T-helper 1 cell treated with Interleukin-12 subunit alpha and Interleukin-12 subunit beta and Interleukin-4 antibody, amounts not matched to agents 30 ng/mL and 1 ng/mL, for 36 hours (primary cell): ENCODE measurements around the gene AKAP1. TPM values are rescaled to one million over a fixed set of nuclear protein-coding genes. Genes with fewer than 3 reads are reported as not detected.

Experiments used
- intact Hi-C: fragments of 100-400 bp; cut with micrococcal nuclease; formaldehyde crosslinking; loops from one replicate; pipeline ENCODE4 v1.15.1; 2024
- total RNA-seq: library from RNA; stranded (reverse); gene quantifications from 2 replicates; pipeline ENCODE4 v1.2.3, GENCODE V29; 2022

The AKAP1 gene
- total RNA-seq, 1 donor from 2014 or later: 28.1 TPM

DNA sequence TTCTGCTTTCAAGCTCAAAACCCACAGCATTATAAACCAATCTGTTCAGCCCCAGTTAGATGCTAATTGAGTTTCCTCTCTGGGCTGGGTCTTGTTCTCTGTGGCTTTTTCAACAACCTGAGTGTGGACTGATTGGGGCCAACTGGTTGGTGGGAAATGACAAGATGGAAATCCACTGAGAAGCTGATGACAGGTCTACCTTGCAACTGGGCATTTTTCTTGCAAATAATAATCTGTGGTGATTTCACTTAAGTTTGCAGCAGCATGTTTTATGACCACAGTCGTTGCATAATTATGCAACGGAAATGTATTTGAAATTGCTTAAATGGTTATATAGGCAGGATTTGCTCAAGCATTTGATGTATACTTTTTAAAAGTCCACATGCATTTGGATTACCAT lies 69.9 kb downstream of the AKAP1 start:
- intact Hi-C loops: no loop called here

DNA sequence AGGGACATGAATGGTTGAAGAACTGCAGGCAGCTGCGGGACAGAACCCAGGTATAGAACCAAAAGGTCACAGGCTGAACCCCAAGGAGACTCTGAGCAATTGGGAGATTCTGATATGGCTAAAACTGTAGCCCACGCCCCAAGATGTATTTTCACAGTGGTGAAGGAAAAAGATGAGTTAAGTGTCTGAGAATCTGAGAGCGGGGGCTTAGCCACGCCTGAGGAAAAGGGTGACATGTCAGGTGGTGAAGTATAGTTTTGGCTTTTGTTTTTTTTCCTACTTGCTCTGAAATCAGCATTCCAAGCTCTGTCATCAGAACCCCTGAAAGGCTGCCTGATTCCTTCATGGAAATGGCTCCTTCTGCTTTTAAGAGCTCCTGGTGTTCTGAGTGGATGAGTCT lies 73.3 kb downstream of the AKAP1 start:
- intact Hi-C loops: no loop called here

DNA sequence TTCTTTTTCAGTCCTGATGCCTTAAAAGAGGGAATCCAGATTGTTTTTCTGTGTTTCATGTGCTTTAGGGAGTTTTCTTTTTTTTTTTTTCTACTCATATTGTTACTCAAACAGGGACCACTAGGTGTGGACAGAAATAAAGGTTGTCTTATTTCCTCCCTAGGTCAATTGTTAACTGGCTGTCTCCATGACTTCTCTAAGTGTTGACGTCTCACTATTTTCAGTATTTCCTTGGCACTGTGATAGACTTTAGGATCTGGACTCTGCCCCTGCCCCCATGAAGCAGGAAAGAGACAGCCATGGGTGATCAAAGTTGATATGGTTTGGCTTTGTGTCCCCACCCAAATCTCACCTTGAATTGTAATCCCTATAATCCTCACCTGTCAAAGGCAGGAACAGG lies 73.7 kb downstream of the AKAP1 start:
- intact Hi-C loops: no loop called here

DNA sequence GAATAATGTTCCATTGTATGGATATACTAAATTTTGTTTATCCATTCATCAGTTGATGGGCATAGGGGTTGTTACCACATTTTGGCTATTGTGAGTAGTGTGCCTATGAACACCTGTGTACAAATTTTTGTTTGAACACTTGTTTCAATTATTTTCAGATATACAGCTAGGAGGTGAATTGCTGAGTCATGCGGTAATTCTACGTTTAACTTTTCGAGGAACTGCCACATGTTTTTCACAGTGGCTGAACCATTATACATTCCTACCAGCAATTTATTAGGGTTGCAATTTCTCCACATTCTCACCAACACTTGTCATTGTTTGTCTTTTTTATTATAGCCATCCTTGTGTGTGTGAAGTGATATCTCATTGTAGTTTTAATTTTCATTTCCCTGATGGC lies 75.6 kb downstream of the AKAP1 start:
- intact Hi-C loops: no loop called here

DNA sequence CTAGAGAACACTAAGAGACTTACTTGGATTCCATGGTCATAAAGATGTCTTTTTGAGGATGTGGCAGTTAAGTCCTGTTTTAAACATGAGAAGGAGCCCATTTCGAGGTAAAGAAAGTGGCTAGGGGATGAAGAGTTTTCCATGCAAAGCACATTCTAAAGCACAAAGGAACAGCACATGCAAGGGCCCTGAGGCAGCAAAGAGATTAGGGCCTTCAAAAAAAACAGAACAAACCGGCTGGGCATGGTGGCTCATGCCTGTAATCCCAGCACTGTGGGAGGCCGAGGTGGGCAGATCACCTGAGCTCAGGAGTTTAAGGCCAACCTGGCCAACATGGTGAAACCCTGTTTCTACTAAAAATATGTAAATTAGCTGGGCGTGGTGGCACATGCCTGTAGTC lies 79.8 kb downstream of the AKAP1 start:
- intact Hi-C loops: no loop called here

DNA sequence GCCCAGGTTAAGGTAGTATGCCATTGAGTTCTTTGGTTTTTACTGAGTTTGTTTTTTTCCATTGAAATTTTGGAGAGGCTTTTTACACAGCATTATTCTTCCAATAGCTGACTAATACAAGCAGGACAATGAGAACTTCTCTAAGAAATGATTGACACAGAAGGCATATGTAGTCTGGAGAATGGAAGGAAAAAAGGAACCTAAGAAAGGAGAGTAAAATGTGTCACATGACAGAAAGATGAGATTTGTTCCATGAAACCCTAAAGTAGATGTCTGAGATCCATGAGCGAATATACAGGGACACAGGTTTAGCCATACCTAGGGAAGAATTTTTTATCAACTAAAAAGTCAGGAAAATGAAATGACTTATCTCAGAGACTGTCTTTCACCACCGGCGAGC lies 80.7 kb downstream of the AKAP1 start:
- intact Hi-C loops: no loop called here

DNA sequence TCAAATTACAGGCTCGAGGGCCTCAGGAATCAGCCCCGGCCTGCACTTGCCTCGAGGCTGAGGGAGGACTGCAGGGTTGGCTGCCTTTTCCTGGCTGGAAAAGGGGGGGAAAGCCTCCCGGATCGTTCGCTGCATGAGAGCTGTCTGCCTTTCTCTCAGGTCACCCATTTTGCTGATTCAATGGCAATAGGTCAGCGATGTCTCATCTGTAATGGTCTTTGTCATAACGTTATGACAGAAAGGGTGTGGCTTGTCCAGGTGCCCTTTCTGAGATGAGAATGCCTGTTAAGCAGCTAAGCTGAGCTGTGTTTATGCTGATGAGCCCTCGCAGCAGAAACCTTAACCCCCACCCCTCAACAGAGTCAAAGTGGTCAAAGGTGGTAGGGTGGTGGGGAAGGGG lies 81.8 kb downstream of the AKAP1 start:
- intact Hi-C loops: no loop called here

DNA sequence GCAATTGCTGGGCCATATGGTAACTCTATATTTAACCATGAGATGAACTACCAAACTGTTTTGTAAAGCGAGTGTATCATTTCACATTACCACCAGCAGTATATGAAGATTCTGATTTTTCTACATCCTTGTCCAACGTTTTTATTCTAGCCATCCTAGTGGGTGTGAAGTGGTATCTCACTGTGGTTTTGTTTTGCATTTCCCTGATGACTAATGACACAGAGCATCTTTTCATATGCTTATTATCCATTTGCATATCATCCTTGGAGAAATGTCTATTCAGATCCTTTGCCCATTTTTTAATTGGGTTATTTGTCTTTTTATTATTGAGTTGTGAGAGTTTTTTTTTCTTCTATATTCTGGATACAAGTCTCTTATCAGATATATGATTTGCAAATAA lies 83.6 kb downstream of the AKAP1 start:
- intact Hi-C loops: no loop called here

DNA sequence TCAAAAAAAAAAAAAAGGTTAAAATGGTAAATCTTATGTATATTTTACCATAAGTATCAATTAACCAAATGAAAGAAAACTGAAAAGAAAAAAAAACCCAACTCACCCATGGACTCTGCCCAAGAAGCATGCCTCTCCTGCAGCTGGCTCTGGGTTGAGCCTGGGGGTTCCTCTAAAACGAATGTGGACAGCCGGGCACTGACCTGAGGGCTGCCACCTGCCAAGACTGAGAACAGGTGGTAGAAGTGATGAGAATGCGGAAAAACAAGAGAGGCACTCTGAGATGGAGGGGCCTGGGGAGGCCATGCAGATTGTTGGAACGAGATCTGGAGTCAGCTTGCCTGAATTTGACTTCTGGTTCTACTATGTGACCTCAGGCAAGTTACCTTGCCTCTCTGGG lies 85.8 kb downstream of the AKAP1 start:
- intact Hi-C loops: no loop called here

Other genes with a start within 250 kb of the AKAP1 start
- 132 and 136 TPM in 2 replicates for gene TRIM25, start 171.2 kb upstream of the AKAP1 start, total RNA-seq
- gene COIL, start 124.2 kb upstream of the AKAP1 start, total RNA-seq: 19.5 and 21.6 TPM in 2 replicates
- 11.1 and 13.4 TPM in 2 replicates for gene SCPEP1, start 107.1 kb upstream of the AKAP1 start, total RNA-seq
- 178 TPM in 2 replicates for gene MSI2, start 171.3 kb downstream of the AKAP1 start, total RNA-seq